Peyer's patch (tissue), 4 donors: ENCODE results near the gene CWC27. TPM values are rescaled to one million over a fixed set of nuclear protein-coding genes. Genes with fewer than 3 reads are reported as not detected.

Source experiments
- DNase-seq, 3 donors: peaks; one replicate each; pipeline ENCODE4 v3.0.0-alpha.2; 2017 to 2019
- H3K27ac ChIP-seq, 4 donors: fragments of 200-600 bp; sonication (generic); one replicate each; pipeline ENCODE4 v1.5.1; 2016 to 2019
- H3K27me3 ChIP-seq, 2 donors: fragments of 200-600 bp; sonication (generic); one replicate each; pipeline ENCODE4 v1.5.1; 2019
- H3K36me3 ChIP-seq, 3 donors: fragments of 200-600 bp; sonication (generic); one replicate each; pipeline ENCODE4 v1.5.1; 2016 to 2019
- H3K4me1 ChIP-seq, 4 donors: fragments of 200-600 bp; sonication (generic); one replicate each; pipeline ENCODE4 v1.5.1; 2016 to 2019
- H3K4me3 ChIP-seq, 4 donors: fragments of 200-600 bp; sonication (generic); 1 replicate in 3 of 4; 2 replicates in 1 of 4; pipeline ENCODE4 v1.5.1; 2016 to 2019; ENCODE audit warnings: mild to moderate bottlenecking in 1 of 4
- H3K9me3 ChIP-seq, 4 donors: fragments of 200-600 bp; sonication (generic); one replicate each; pipeline ENCODE4 v1.5.1; 2016 to 2019; ENCODE audit warnings: mild to moderate bottlenecking in 1 of 4
- POLR2A ChIP-seq, 2 donors: fragments of 450-650 bp; IDR thresholded peaks; one replicate each; pipeline ENCODE4 v1.5.1; 2017; ENCODE audit warnings: antibody characterized with exemption in 2 of 2, mild to moderate bottlenecking in 2 of 2, moderate library complexity in 2 of 2
- total RNA-seq, 4 donors: library from RNA; depleted of rRNA; stranded (reverse); fragments of >200 nt; gene quantifications; one replicate each; pipeline ENCODE4 v1.1.0, GENCODE V29; 2016
- TF ChIP-seq, protein P1 (sequence below), 6 experiments: fragments of 450-650 bp in 4 of 6; fragments of 200-600 bp in 2 of 6; sonication (generic) in 1 of 6; IDR thresholded peaks; one replicate each; pipeline ENCODE4 v1.5.1; 2017 to 2019; ENCODE audit warnings: antibody characterized with exemption in 6 of 6, mild to moderate bottlenecking in 3 of 6, moderate library complexity in 1 of 6

CWC27 gene
- total RNA-seq, 4 donors from 2014 or later, result 10.9 to 24.8 (median 13.6) TPM

DNA sequence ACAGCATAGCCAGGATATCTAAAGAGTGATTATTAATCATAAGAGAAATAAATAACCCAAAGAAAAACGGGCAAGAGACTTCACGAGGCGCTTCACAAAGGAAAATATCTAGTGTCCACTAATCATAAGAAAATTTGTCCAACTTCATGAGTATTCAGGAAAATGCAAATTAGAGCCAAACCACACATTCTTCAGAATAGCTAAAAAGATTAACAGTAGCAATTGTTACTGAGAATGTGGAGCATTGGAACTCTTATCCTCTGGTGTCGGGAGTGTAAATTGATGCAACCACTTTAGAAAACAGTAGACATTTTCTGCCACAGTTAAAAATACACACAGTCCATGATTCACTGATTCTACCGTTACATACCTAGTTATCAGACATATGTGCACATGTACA lies 145.7 kb downstream of the CWC27 start:
- no peaks in the 10 kb centered on the region for H3K27me3 ChIP-seq
- H3K4me3 ChIP-seq, result no peak overlapping the region
- peaks cover 0 to 3% (median 0%) of the 10 kb centered on the region in 4 donors for H3K9me3 ChIP-seq
- no peak overlapping the region for H3K27ac ChIP-seq
- H3K4me1 ChIP-seq, result no peaks in the 10 kb centered on the region
- TF ChIP-seq, protein P1, sequence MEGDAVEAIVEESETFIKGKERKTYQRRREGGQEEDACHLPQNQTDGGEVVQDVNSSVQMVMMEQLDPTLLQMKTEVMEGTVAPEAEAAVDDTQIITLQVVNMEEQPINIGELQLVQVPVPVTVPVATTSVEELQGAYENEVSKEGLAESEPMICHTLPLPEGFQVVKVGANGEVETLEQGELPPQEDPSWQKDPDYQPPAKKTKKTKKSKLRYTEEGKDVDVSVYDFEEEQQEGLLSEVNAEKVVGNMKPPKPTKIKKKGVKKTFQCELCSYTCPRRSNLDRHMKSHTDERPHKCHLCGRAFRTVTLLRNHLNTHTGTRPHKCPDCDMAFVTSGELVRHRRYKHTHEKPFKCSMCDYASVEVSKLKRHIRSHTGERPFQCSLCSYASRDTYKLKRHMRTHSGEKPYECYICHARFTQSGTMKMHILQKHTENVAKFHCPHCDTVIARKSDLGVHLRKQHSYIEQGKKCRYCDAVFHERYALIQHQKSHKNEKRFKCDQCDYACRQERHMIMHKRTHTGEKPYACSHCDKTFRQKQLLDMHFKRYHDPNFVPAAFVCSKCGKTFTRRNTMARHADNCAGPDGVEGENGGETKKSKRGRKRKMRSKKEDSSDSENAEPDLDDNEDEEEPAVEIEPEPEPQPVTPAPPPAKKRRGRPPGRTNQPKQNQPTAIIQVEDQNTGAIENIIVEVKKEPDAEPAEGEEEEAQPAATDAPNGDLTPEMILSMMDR (IDR thresholded peaks at IDR 0.05), result no peak
- no peak for TF ChIP-seq POLR2A (IDR thresholded peaks at IDR 0.05)
- no peaks in the 10 kb centered on the region for H3K36me3 ChIP-seq
- DNase-seq, result no peak

DNA sequence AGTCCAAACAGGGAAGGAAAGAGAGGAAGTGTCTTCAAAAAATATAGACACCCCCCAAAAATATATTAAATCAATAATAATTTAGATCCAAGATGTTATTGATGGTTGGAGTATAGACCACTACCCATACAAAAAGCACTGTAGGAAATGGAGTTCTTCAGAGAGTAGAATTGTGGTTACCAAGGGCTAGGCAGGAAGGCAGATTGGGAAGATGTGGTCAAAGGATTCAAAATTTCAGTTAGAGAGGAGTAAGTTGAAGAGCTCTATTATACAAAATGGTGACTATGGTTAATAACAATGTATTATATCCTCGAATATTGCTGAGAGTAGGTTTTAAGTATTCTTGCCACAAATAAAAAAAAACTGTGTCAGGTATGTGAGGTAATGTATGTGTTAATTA lies 149.4 kb downstream of the CWC27 start:
- no peaks in the 10 kb centered on the region for H3K4me1 ChIP-seq
- no peaks in the 10 kb centered on the region for H3K36me3 ChIP-seq
- H3K27me3 ChIP-seq, result no peaks in the 10 kb centered on the region
- DNase-seq, result no peak
- no peak for TF ChIP-seq POLR2A (IDR thresholded peaks at IDR 0.05)
- TF ChIP-seq, protein P1 (IDR thresholded peaks at IDR 0.05), result no peak
- H3K9me3 ChIP-seq, result peaks cover 0 to 13% (median 3%) of the 10 kb centered on the region in 4 donors
- no peak overlapping the region for H3K4me3 ChIP-seq
- no peak overlapping the region for H3K27ac ChIP-seq

DNA sequence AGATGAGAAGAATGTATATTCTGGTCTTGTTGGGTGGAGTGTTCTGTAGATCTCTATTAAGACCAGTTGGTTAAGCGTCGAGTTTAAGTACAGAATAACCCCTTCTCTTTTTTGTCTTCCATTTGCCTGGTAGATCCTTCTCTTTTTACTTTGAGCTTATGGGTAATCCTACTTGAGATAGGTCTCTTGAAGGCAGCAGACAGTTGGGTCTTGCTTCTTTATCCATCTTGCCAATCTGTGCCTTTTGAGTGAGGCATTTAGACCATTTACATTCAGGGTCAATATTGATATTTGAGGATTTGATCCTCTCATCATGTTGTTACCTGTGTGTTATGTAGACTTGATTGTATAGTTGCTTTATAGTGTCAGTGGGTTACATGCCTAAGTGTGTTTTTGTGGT lies 152.7 kb downstream of the CWC27 start:
- DNase-seq, result no peak
- no peaks in the 10 kb centered on the region for H3K27me3 ChIP-seq
- H3K36me3 ChIP-seq, result no peaks in the 10 kb centered on the region

DNA sequence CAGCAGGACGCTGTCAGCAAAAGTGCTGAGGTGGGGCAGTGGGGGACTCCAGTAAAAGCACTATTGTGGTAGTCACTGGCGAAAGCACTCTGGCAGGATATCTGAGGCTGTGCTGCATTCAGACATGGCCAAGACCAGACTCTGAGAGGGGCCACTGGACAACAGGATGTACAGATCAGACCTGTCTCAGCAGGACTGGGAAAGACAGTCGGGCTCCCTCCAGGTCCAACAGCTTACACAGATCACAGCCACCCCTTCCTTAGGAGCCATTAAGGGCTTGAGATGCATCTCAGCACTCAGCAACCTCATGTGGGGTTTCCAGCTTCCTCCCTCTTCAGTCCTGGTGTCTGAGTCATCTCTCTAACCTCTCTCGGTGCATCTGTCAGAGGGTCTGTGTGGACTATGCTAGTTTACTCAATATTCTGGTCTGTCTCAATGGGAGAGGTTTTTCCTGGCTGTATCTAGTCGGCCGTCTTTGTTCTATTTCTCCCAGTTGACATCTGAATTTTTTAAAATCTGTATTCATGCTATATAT lies 154.5 kb downstream of the CWC27 start:
- Histone ChIP-seq H3K9me3 (peaks cover 0 to 13% (median 3%) of the 10 kb centered on the region in 4 donors), H3K36me3 (no peaks in the 10 kb centered on the region), H3K4me3 (no peak overlapping the region), H3K27ac (no peak overlapping the region), H3K4me1 (no peaks in the 10 kb centered on the region), H3K27me3 (no peaks in the 10 kb centered on the region)
- no peak for DNase-seq
- TF ChIP-seq, protein P1 (IDR thresholded peaks at IDR 0.05), result no peak

More for the DNA sequence above, 152.7 kb downstream of the CWC27 start:
- no peak overlapping the region for H3K4me3 ChIP-seq
- TF ChIP-seq POLR2A (IDR thresholded peaks at IDR 0.05), result no peak
- TF ChIP-seq, protein P1 (IDR thresholded peaks at IDR 0.05), result no peak
- H3K9me3 ChIP-seq, result peaks cover 0 to 13% (median 3%) of the 10 kb centered on the region in 4 donors
- H3K27ac ChIP-seq, result no peak overlapping the region
- no peaks in the 10 kb centered on the region for H3K4me1 ChIP-seq

DNA sequence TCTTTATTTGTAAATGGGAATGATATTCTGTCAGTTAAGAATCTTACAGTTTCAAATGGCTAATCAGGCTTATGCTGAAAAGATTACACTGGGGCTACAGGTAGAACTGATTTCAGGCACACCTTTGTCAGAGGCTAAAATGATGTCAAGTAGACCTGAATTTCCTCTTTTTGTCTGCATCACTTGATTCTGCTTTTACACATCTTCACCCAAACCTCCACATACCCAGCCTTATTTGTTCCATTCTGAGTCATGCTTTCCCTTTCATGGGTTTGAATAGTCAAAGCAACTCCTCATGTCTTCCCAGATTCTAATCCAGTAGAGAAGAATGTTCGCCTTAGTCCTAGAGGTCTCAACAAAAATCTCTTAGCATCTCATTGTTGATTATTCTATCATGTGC lies 156.4 kb downstream of the CWC27 start:
- Histone ChIP-seq H3K36me3 (no peaks in the 10 kb centered on the region), H3K4me3 (no peak overlapping the region), H3K27ac (no peak overlapping the region), H3K9me3 (peaks cover 0 to 9% (median 3%) of the 10 kb centered on the region in 4 donors), H3K4me1 (no peaks in the 10 kb centered on the region), H3K27me3 (no peaks in the 10 kb centered on the region)
- TF ChIP-seq, protein P1 (IDR thresholded peaks at IDR 0.05), result no peak
- TF ChIP-seq POLR2A (IDR thresholded peaks at IDR 0.05), result no peak
- DNase-seq, result no peak

DNA sequence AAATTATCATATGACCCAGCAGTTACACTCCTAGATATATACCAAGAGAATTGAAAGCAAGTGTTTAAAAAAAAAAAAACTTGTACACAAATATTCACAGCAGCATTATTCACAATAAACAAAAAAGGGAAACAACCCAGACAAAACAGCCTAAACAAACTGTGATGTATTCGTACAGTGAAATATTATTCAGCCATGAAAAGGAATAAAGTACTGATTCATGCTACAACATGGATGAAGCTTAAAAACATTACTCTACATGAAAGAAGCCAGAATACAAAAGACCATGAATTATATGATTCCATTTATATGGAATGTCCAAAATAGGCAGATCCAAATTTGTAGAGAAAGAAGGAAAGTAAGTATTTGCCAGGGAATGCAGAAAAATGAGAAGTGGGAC lies 161.1 kb downstream of the CWC27 start:
- TF ChIP-seq, protein P1 (IDR thresholded peaks at IDR 0.05), result no peak
- no peak for TF ChIP-seq POLR2A (IDR thresholded peaks at IDR 0.05)
- Histone ChIP-seq H3K27me3 (no peaks in the 10 kb centered on the region), H3K9me3 (no peaks in the 10 kb centered on the region), H3K4me3 (no peak overlapping the region), H3K4me1 (no peaks in the 10 kb centered on the region), H3K27ac (no peak overlapping the region), H3K36me3 (no peaks in the 10 kb centered on the region)
- no peak for DNase-seq
